ENCODE results near the gene SUMF1.

Gene SUMF1

DNA sequence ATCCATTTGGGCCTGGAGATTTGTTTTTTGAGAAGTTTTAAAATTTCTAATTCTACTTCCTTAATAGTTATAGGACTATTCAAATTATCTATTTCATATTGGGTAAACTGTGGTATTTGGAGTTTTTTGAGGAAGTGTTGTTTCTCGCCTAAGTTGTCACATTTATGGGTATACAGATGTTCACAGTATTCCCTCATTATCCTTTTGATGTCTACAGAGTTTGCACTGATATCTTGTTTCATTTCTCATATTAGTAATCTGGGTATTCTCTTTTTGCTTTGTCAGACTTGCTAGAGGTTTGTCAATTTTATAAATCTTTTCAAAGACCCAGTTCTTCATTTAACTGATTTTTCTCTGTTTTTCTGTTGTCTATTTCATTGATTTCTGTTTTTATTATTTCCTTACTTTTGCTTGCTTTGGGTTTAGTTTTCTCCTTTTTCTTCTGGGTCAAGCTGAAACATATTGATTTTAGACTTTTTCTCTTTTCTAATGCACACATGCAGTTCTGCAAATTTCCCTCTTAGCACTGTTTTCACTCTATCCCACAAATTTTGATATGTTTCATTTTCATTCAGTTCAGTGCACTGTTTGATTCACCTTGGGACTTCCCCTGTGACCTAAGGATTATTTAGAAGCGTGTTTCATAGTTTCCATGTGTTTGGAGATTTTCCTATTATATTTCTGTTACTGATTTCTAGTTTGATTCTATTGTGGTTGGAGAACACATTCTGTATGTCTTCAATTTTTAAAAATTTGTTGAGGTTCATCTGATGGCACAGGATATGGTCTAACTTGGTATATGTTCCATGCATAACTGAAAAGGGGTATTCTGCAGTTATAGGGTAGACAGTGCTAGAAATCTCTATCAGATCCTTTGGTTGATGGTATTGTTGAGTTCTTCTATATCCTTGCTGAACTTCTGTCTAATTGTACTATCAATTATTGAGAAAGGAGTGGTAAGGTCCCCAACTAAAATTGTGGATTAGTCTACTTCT, 79.6 kb downstream of the SUMF1 start:
- no peak for DNase-seq (ENCODE audit: low read depth in 2 of 2)

DNA sequence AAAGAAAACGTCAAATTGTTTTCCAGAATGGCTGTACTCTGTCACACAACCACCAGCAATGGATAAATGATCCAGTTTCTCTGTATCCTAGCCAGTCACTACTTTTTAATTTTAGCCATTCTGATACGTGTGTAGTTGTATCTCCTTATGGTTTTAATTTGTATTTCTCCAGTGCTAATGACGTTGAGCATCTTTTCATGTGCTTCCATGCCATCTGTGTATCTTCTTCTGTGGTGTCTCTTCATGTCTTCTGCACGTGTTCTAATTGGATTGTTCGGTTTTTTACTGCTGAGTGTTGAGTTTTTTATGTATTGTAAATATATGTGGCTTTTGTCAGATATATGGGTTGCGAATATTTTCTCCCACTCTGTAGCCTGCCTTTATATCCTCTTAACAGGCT, 81.9 kb downstream of the SUMF1 start:
- DNase-seq (ENCODE audit: low read depth in 2 of 2), result no peak

- no peak for DNase-seq (ENCODE audit: low read depth in 2 of 2)
Measured at GRCh38 chr3:4380013-4380412, 87.1 kb downstream of the SUMF1 start.

DNA sequence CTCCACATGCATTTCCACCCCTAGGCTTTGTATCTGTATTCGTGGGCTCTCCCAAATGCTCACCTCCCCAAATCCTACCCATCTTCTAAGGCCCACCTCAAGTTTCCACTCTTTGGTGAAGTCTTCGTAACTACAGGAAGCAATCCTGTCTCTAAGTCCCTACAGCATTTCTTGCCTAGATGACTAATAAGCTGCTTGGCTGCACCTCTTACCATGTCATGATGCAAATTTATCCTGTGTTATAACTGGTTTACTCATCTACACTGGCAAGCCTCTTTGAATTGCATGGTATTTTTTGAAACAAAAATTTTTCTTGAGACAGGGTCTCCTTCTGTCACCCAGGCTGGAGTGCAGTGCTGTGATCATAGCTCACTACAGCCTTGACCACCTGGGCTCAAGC, 90.6 kb downstream of the SUMF1 start:
- DNase-seq (ENCODE audit: low read depth in 2 of 2), result no peak

DNA sequence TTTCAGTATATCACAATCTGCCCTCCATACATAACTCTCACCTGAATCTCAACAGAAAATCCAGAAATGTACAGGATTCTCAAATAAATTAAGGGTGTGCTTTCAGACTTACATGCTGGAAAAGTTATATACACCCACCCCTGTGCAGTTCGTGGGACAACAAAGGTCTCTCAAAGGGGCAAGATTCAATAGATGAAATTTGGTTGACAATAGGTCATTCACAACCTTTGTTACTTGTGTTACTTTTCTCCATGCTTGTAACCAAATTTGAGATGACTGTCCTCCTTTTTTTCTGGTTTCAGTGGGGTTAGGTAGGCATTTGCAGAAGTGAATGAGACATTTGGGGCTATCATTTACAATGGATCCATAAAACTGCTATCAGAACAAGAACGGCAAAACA, 91.2 kb downstream of the SUMF1 start:
- no peak for DNase-seq (ENCODE audit: low read depth in 2 of 2)

GRCh38 chr3:4373669-4374068, 93.4 kb downstream of the SUMF1 start:
- no peak for DNase-seq (ENCODE audit: low read depth in 2 of 2)

- DNase-seq (ENCODE audit: low read depth in 2 of 2), result no peak
Measured at GRCh38 chr3:4362523-4362922, 104.5 kb downstream of the SUMF1 start.

DNA sequence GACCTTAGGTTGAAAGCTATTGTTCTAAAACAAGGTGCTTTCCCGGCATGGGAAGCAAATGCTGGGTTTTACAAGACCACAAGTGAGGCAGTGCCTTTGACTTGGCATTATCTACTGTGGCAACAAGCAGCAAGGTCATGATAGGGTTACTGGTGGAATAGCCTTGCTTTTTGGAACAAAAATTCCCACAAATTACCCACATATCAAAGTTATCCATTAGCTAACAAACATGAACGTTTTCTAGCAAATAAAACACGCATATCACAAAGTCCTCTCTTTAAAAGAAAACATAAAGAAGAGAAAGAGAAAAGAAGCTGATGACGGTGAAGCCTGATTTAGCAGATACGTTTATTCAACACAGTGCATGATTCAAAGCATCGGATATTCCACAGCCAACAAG, 106.3 kb downstream of the SUMF1 start:
- no peak for DNase-seq (ENCODE audit: low read depth in 2 of 2)

DNA sequence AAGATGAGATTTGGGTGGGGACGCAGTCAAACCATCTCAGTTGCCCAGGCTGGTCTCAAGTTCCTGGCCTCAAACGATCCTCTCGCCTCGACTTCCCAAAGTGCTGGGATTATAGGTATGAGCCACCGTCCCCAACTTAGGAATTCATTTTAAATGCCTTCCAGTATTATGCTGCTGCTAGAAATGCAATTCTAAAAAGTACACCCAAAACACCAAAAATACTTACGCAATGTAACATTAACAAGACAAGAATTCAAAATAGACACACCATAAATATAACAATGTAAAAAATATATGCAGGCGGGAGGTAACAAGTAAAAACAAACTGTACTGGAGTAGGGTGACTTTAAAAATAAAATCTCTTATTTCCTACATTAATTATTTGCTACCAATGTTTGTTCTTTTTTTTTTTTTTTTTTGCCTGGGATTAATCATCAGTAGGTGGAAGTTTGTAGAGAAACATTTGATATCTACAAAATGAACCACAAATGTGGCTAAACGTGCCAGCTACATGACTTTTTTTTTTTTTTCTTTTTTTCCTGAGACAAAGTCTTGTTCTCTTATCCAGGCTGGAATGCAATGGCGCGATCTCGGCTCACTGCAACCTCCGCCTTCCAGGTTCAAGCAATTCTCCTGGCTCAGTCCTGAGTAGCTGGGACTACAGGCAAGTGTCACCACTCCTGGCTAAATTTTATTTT, 107.1 kb downstream of the SUMF1 start:
- no peak for DNase-seq (ENCODE audit: low read depth in 2 of 2)

DNA sequence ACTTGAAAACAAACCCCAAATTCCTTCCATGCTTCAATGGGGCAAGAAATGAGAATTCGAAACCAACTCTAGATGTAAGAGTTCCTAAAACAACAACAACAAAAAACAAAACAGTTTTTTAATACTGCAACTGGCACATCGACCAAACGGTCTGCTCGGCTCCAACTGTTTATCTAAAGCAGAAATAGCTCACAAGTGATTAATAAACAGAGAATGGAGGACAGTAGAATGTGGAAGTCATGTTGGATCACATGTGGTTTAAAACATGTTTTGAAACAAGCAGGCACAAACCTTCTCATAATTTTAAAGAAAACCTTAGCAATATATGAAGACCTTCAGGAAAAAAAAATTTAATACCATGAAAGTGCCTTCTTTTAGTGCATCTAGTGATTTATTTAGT, 108.8 kb downstream of the SUMF1 start:
- DNase-seq (ENCODE audit: low read depth in 2 of 2), result no peak

DNA sequence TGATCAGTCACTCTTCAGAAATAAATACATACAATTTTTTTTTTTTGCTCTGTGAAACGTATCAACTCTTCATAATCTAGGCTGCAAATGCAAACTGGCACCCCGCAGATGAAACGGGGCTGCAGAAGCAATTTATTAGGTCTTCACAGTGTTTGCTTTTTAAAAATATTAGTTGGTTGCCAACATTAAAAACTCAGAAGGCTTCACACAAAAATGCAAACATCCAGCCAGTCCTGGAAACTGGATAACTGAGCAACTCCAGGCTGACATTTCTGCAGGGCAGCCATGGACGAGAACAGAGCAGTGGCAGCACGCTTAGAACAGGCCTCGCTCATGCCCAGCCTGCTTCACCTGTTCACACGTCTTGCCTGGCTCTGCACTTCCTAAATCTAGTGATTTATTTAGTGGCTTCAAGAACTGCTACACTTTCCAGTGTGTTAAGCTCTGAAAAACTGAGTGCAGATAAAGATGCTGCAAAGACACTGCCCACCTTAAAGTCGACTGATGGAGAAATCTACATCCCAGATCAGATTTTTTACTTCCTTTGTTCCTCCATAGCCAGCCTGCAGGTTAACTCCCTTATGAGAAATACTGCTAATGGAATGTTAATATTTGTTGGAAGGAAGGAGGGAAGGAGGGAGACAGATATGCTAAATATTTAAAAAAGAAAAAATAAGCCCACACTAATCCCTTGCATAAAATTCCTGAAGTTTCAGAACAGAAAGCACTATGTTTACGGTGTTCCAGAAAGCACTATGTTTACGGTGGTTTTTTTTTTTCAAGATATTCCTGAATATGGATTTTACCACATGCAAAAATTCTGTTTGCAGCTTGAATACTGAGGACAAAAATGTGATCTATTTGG, 110.3 kb downstream of the SUMF1 start:
- DNase-seq (ENCODE audit: low read depth in 2 of 2), result no peak

GRCh38 chr3:4356220-4356540, 110.9 kb downstream of the SUMF1 start:
- no peak for DNase-seq (ENCODE audit: low read depth in 2 of 2)

GRCh38 chr3:4355401-4356219, 111.5 kb downstream of the SUMF1 start:
- DNase-seq (ENCODE audit: low read depth in 2 of 2), result no peak

GRCh38 chr3:4351872-4352271, 115.2 kb downstream of the SUMF1 start:
- DNase-seq (ENCODE audit: low read depth in 2 of 2), result no peak

- peak in 1 of 2 donors; percentile 28 for DNase-seq (ENCODE audit: low read depth in 2 of 2)
Measured at GRCh38 chr3:4351164-4351855, 115.8 kb downstream of the SUMF1 start.

- peak in 1 of 2 donors; percentile 8 for DNase-seq (ENCODE audit: low read depth in 2 of 2)
Measured at GRCh38 chr3:4350789-4351163, 116.3 kb downstream of the SUMF1 start.

GRCh38 chr3:4343258-4343657, 123.8 kb downstream of the SUMF1 start:
- no peak for DNase-seq (ENCODE audit: low read depth in 2 of 2)

DNA sequence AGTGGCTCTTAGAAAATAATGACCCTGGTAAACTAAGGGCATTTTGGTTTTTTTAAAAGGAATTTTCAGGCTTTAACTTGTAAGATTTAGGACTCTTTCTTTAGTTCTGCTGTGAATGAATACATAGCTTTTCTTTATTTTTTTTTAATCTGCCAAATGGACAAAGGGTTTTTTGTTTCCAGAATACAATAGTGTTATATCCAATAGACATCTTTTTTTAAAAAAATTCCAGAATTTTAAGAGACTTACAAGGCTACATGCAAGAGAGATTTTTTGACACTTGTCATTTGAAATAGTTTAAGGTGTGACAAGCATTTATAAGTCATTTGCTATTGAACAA, 125.8 kb downstream of the SUMF1 start:
- DNase-seq (ENCODE audit: low read depth in 2 of 2), result no peak

DNA sequence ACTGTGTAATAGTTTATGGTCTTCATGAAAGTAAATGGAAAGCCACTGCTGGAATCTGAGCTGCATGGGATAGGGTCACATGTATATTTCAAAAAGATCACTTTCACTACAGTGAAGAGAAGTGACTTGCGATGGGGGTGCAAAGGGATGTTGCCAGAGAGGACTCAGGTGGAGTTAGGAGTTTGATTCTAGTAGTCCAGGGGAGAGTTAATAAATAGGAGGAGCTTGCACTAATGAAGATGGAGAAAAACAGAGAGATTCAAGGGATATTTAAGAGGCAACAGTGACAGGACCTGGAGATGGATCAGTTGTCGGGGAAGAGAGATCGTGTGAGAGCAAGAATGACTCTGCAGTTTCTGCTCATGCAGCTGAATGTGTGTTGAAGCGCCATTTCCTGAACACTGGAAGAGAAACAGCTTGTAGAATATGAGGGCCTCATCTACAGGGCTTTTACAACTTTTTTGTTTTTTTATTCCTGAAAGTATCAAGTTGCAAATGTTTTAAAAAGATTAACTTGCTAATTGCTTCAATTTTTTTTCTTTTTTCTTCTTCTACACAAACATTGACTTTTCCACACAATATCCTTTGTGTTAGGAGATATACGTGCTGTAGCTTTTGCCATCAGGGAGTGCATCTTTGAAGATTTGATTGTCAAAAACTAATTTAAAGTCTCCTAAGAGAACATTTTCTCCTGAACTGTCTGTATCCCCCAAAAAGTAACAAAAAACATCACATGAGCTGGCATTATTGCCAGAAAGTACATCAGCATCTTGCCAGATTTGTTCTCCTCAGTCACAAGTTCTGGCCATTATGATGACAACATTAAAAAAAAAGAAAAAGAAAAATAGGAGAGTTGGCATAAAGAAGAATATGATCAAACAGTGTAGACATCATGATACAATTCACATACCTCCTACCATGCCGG, 126.4 kb downstream of the SUMF1 start:
- no peak for DNase-seq (ENCODE audit: low read depth in 2 of 2)

DNA sequence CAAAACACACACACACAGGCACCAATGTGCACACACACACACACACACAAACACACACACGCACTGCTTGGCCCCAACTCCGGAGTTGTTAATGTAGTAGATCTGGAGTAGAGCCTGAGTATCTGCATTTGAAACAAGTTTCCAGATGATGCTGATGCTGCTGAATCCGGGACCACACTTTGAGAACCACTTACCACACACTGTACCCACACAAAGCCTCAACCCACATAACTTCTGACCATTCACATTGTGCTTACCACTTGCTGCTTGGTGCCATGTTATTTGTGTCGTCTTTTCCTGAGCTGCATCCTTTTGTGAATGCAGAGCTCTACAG, 127.0 kb downstream of the SUMF1 start:
- DNase-seq (ENCODE audit: low read depth in 2 of 2), result no peak
